ENCODE measurements around the gene LCORL. TPM values are rescaled to one million over a fixed set of nuclear protein-coding genes. Genes with fewer than 3 reads are reported as not detected.

LCORL gene
- total RNA-seq, 1 experiment from 2014 or later: 18.0 TPM

- POLR2A ChIA-PET: no interaction called here
Observed at GRCh38 chr4:18051281-18051680, 29.7 kb upstream of the LCORL start.

More at GRCh38 chr4:18051281-18051680, 29.7 kb upstream of the LCORL start:
- no peak overlapping the region for H3K27ac ChIP-seq (ENCODE audit: low read depth, low read length)
- H3K36me3 ChIP-seq (ENCODE audit: control insufficient read depth in 1 of 2, insufficient read depth in 2 of 2, low read length in 2 of 2): no peaks in the 10 kb centered on the region
- no peaks in the 10 kb centered on the region for H3K27me3 ChIP-seq (ENCODE audit: insufficient read depth, low read length)
- H3K9me2 ChIP-seq (ENCODE audit: insufficient read depth): no peaks in the 10 kb centered on the region; the same call in 1 of the 2 replicates
- no peaks in the 10 kb centered on the region for H3K79me2 ChIP-seq (ENCODE audit: insufficient read depth, low read length)
- H3K4me3 ChIP-seq (replicated peaks in 1 of 2; ENCODE audit: low read depth in 1 of 2, low read length in 2 of 2): no peak overlapping the region
- no peaks in the 10 kb centered on the region for H4K20me1 ChIP-seq (ENCODE audit: insufficient read depth)
- no peak overlapping the region for H3K4me2 ChIP-seq (ENCODE audit: low read length)
- no TSS peak for BruUV-seq (replicated peaks)
- intact Hi-C loops (cut with micrococcal nuclease): no loop called here
- TF ChIP-seq ZBTB33 (IDR thresholded peaks at IDR 0.05; ENCODE audit: extremely low read depth, insufficient replicate concordance, low read length) (no peak), ATF3 (IDR thresholded peaks at IDR 0.05) (no peak), TCF7L2 (IDR thresholded peaks at IDR 0.05; ENCODE audit: borderline replicate concordance, extremely low read depth, insufficient read depth, insufficient read length) (no peak), CBX3 (IDR thresholded peaks at IDR 0.05; ENCODE audit: low read depth) (no peak), REST (IDR thresholded peaks at IDR 0.05; ENCODE audit: low read depth) (no peak), RAD21 (IDR thresholded peaks at IDR 0.05; ENCODE audit: low read depth) (no peak), ELF1 (IDR thresholded peaks at IDR 0.05; ENCODE audit: borderline replicate concordance, low read depth) (no peak)
- ATAC-seq (no peak), DNase-seq (ENCODE audit: low read depth, low spot score) (no peak)
- H3K9ac ChIP-seq (ENCODE audit: low read length): no peak overlapping the region
- ChIA-PET CTCF (no interaction called here), RAD21 (ENCODE audit: low non-redundant PET in 1 of 2, low total read pairs in 2 of 2, uncharacterized antibody in 2 of 2, unreplicated experiment in 2 of 2) (no interaction called here)
- H3K4me1 ChIP-seq (ENCODE audit: control insufficient read depth in 1 of 2, insufficient read depth in 2 of 2, low read length in 2 of 2): no peaks in the 10 kb centered on the region
- H2AFZ ChIP-seq (ENCODE audit: low read depth, low read length, poor library complexity, severe bottlenecking): no peak overlapping the region
- no peaks in the 10 kb centered on the region for H3K9me3 ChIP-seq (ENCODE audit: control insufficient read depth in 1 of 2, insufficient read depth in 1 of 2, low read depth in 1 of 2, low read length in 2 of 2)

Measured in HCT116 (cell line).